HCT116 (cell line): ENCODE measurements around the gene GAB2. TPM values are rescaled to one million over a fixed set of nuclear protein-coding genes. Genes with fewer than 3 reads are reported as not detected.

Source experiments
- ATAC-seq: fragments of 200-7000 bp; cut with Tn5 transposase; 2 replicates; pipeline ENCODE4 v1.9.1; 2020; ENCODE audit warnings: mild to moderate bottlenecking, moderate library complexity
- BruUV-seq: library from RNA; stranded (reverse); fragments of 400-500 nt; replicated peaks from 2 replicates; lab custom pipeline; 2021; lab: Mats Ljungman, UMichigan
- CTCF ChIA-PET: fragments of 300-600 bp; sonication (Branson Sonifier 250); formaldehyde crosslinking; loops from one replicate; lab custom pipeline; 2021; ENCODE audit warnings: antibody characterized with exemption; lab: Charles Lee
- POLR2A ChIA-PET: fragments of 300-600, 350-600 bp; sonication (Branson Sonifier 250); formaldehyde crosslinking; loops from one replicate; lab custom pipeline; 2021; ENCODE audit warnings: antibody characterized with exemption; lab: Charles Lee
- RAD21 ChIA-PET, 2 experiments: fragments of 300-600 bp; sonication (Branson Sonifier 250); formaldehyde crosslinking; loops; one replicate each; lab custom pipeline; 2023; ENCODE audit warnings: low total read pairs in 2 of 2; ENCODE audit not compliant: uncharacterized antibody in 2 of 2, unreplicated experiment in 2 of 2, low non-redundant PET in 1 of 2; lab: Charles Lee
- DNase-seq: peaks from one replicate; pipeline ENCODE4 v3.0.0-alpha.2; 2010; ENCODE audit warnings: low read depth, low spot score
- H2AFZ ChIP-seq: fragments of 200-600 bp; shearing (Covaris generic), sonication (generic); 2 replicates; pipeline ENCODE4 v1.6.1; 2017; ENCODE audit warnings: low read depth, mixed run types, mixed read lengths, antibody characterized with exemption, low read length; ENCODE audit not compliant: poor library complexity, severe bottlenecking
- H3K27ac ChIP-seq: 2 replicates; pipeline ENCODE4 v1.5.1; 2012; ENCODE audit warnings: low read depth, low read length
- H3K27me3 ChIP-seq: fragments of 200-600 bp; sonication (generic); 2 replicates; pipeline ENCODE4 v1.6.1; 2016; ENCODE audit warnings: mixed run types, low read length, mixed read lengths; ENCODE audit not compliant: insufficient read depth
- H3K36me3 ChIP-seq, 2 experiments: fragments of 200-500 bp in 1 of 2; fragments of 200-600 bp in 1 of 2; sonication (Bioruptor generic) in 1 of 2; sonication (generic) in 1 of 2; 2 replicates each; pipeline versions ENCODE4 v1.5.1 to v1.6.1; 2014 to 2016; ENCODE audit warnings: low read length in 2 of 2, inconsistent platforms in 1 of 2, mixed read lengths in 1 of 2, mixed run types in 1 of 2; ENCODE audit not compliant: insufficient read depth in 2 of 2, control insufficient read depth in 1 of 2
- H3K4me1 ChIP-seq, 2 experiments: fragments of 200-600 bp in 1 of 2; sonication (generic) in 1 of 2; 2 replicates each; pipeline versions ENCODE4 v1.5.1 to v1.6.1; 2012 to 2017; ENCODE audit warnings: low read length in 2 of 2, inconsistent platforms in 1 of 2, mild to moderate bottlenecking in 1 of 2, mixed read lengths in 1 of 2, mixed run types in 1 of 2, moderate library complexity in 1 of 2; ENCODE audit not compliant: insufficient read depth in 2 of 2, control insufficient read depth in 1 of 2
- H3K4me2 ChIP-seq: fragments of 200-600 bp; sonication (generic); 2 replicates; pipeline ENCODE4 v1.6.1; 2017; ENCODE audit warnings: mixed run types, low read length, mixed read lengths
- H3K4me3 ChIP-seq, 2 experiments: fragments of 200-600 bp in 1 of 2; sonication (generic) in 1 of 2; replicated peaks in 1 of 2; 2 replicates each; pipeline ENCODE4 v1.5.1; 2011 to 2016; ENCODE audit warnings: low read length in 2 of 2, control low read depth in 1 of 2, low read depth in 1 of 2, mild to moderate bottlenecking in 1 of 2, mixed read lengths in 1 of 2, mixed run types in 1 of 2
- H3K79me2 ChIP-seq: fragments of 200-600 bp; sonication (generic); 2 replicates; pipeline ENCODE4 v1.6.1; 2017; ENCODE audit warnings: mild to moderate bottlenecking, mixed run types, low read length, moderate library complexity, mixed read lengths; ENCODE audit not compliant: insufficient read depth
- H3K9ac ChIP-seq: fragments of 200-600 bp; sonication (generic); 2 replicates; pipeline ENCODE4 v1.6.1; 2016; ENCODE audit warnings: low read length, mixed read lengths
- H3K9me2 ChIP-seq: fragments of 200-600 bp; sonication (generic), shearing (Covaris generic); 2 replicates; pipeline ENCODE4 v1.6.1; 2017; ENCODE audit warnings: mixed run types, mild to moderate bottlenecking, moderate library complexity; ENCODE audit not compliant: insufficient read depth
- H3K9me3 ChIP-seq, 2 experiments: fragments of 200-500 bp in 1 of 2; fragments of 200-600 bp in 1 of 2; sonication (Bioruptor generic) in 1 of 2; sonication (generic) in 1 of 2; 2 replicates each; pipeline ENCODE4 v1.6.1; 2014 to 2017; ENCODE audit warnings: low read length in 2 of 2, mixed read lengths in 2 of 2, inconsistent platforms in 1 of 2, low read depth in 1 of 2, mild to moderate bottlenecking in 1 of 2, mixed run types in 1 of 2, moderate library complexity in 1 of 2; ENCODE audit not compliant: control insufficient read depth in 1 of 2, insufficient read depth in 1 of 2
- H4K20me1 ChIP-seq: fragments of 200-600 bp; sonication (generic), shearing (Covaris generic); 2 replicates; pipeline ENCODE4 v1.6.1; 2017; ENCODE audit warnings: mixed run types, mild to moderate bottlenecking, moderate library complexity; ENCODE audit not compliant: insufficient read depth
- CBX3 ChIP-seq: IDR thresholded peaks from 2 replicates; pipeline ENCODE4 v1.6.1; 2012; ENCODE audit warnings: low read depth
- EGR1 ChIP-seq: IDR thresholded peaks from 2 replicates; pipeline ENCODE4 v1.6.1; 2012; ENCODE audit warnings: low read depth
- ELF1 ChIP-seq: IDR thresholded peaks from 2 replicates; pipeline ENCODE4 v1.6.1; 2012; ENCODE audit warnings: low read depth, borderline replicate concordance
- EZH2 ChIP-seq: fragments of 200-600 bp; sonication (generic); IDR thresholded peaks from 2 replicates; pipeline ENCODE4 v1.6.1; 2017; ENCODE audit warnings: antibody characterized with exemption, mixed run types
- EZH2phosphoT487 ChIP-seq: fragments of 200-600 bp; IDR thresholded peaks from 2 replicates; pipeline ENCODE4 v1.6.1; 2018; ENCODE audit warnings: antibody characterized with exemption, borderline replicate concordance
- MAX ChIP-seq: IDR thresholded peaks from 2 replicates; pipeline ENCODE4 v1.6.1; 2012
- POLR2A ChIP-seq: IDR thresholded peaks from 2 replicates; pipeline ENCODE4 v1.7.0; 2011; ENCODE audit warnings: borderline replicate concordance; ENCODE audit not compliant: insufficient read depth, insufficient read length; ENCODE audit errors: extremely low read depth
- POLR2AphosphoS5 ChIP-seq: IDR thresholded peaks from 2 replicates; pipeline ENCODE4 v1.6.1; 2011; ENCODE audit warnings: mild to moderate bottlenecking, low read depth, low read length, moderate library complexity
- RAD21 ChIP-seq: IDR thresholded peaks from 2 replicates; pipeline ENCODE4 v1.6.1; 2012; ENCODE audit warnings: low read depth, mild to moderate bottlenecking
- SIN3A ChIP-seq: IDR thresholded peaks from 2 replicates; pipeline ENCODE4 v1.6.1; 2012; ENCODE audit warnings: low read depth
- SP1 ChIP-seq: IDR thresholded peaks from 2 replicates; pipeline ENCODE4 v1.6.1; 2012; ENCODE audit warnings: low read depth
- SRF ChIP-seq: IDR thresholded peaks from 2 replicates; pipeline ENCODE4 v1.6.1; 2012; ENCODE audit warnings: low read depth
- ZNF274 ChIP-seq: fragments of 200-500 bp; sonication (Bioruptor generic); IDR thresholded peaks from 2 replicates; pipeline ENCODE4 v1.6.1; 2014; ENCODE audit warnings: mild to moderate bottlenecking, low read depth, low read length, inconsistent platforms
- intact Hi-C: fragments of 100-400 bp; cut with micrococcal nuclease; formaldehyde crosslinking; loops from 2 replicates; pipeline ENCODE4 v1.10.0; 2022
- total RNA-seq: library from RNA; stranded (reverse); gene quantifications from one replicate; pipeline ENCODE4 v1.2.1, GENCODE V29; 2021; ENCODE audit not compliant: unreplicated experiment

The GAB2 gene
- total RNA-seq, 1 experiment from 2014 or later = 1.9 TPM

- TF ChIP-seq MAX = no peak
- TF ChIP-seq, all 23 proteins: peak for 0
Measured at GRCh38 chr11:78311702-78312371, 105.8 kb downstream of the GAB2 start (continued).

GRCh38 chr11:78310500-78310909, 107.1 kb downstream of the GAB2 start:
- no peak overlapping the region for H2AFZ ChIP-seq
- ChIA-PET CTCF (no interaction called here), POLR2A (no interaction called here), RAD21 (interaction anchor here in 1 of 2 experiments (0.7 kb wide), 1 partner anchor 21 kb away, joined by 3 read pairs; no protein-coding TSS in a partner anchor)
- H3K9me3 ChIP-seq = no peaks in the 10 kb centered on the region
- DNase-seq (no peak), ATAC-seq (no peak)
- H3K36me3 ChIP-seq = no peaks in the 10 kb centered on the region
- no peak overlapping the region for H3K4me3 ChIP-seq
- H3K9me2 ChIP-seq = no peaks in the 10 kb centered on the region
- intact Hi-C loops = no loop called here
- peaks cover 0 to 5% of the 10 kb centered on the region in 2 experiments; a peak in 1 of 4 replicates for H3K4me1 ChIP-seq
- H3K27ac ChIP-seq = no peak overlapping the region
- no peaks in the 10 kb centered on the region for H3K27me3 ChIP-seq
- H3K9ac ChIP-seq = no peak overlapping the region
- H4K20me1 ChIP-seq = no peaks in the 10 kb centered on the region
- TF ChIP-seq POLR2AphosphoS5 = no peak
- no peak for TF ChIP-seq EZH2
- no peak for TF ChIP-seq EZH2phosphoT487
- TF ChIP-seq EGR1 = no peak
- no peak for TF ChIP-seq ZNF274
- no peak for TF ChIP-seq RAD21
- no peak for TF ChIP-seq SIN3A
- no peak for TF ChIP-seq SP1
- TF ChIP-seq SRF = no peak
- no peak for TF ChIP-seq POLR2A
- no peak for TF ChIP-seq CBX3
- no peak for TF ChIP-seq ELF1
- H3K79me2 ChIP-seq = no peaks in the 10 kb centered on the region
- H3K4me2 ChIP-seq = no peak overlapping the region
- no TSS peak for BruUV-seq
